Activated CD8-positive, alpha-beta memory T cell treated with anti-CD3 and anti-CD28 coated beads for 36 hours (primary cell): ENCODE measurements around the gene PTPRN2. TPM values are rescaled to one million over a fixed set of nuclear protein-coding genes. Genes with fewer than 3 reads are reported as not detected.

Experiments
- CTCF ChIA-PET: fragments of 350-600 bp; sonication (Branson Sonifier 250); formaldehyde crosslinking; loops from one replicate; lab custom pipeline; 2021; ENCODE audit warnings: antibody characterized with exemption; lab: Charles Lee
- POLR2A ChIA-PET: fragments of 350-600 bp; sonication (Branson Sonifier 250); formaldehyde crosslinking; loops from one replicate; lab custom pipeline; 2021; ENCODE audit warnings: antibody characterized with exemption; lab: Charles Lee
- total RNA-seq, 2 experiments: library from RNA; stranded (reverse); gene quantifications; one replicate each; pipeline ENCODE4 v1.2.3, GENCODE V29; 2021

Gene PTPRN2
- total RNA-seq, 2 experiments from 2014 or later = 0.36 to 0.44 TPM

- CTCF ChIA-PET = no interaction called here
- POLR2A ChIA-PET = no interaction called here
Measured at GRCh38 chr7:157658851-157659412, 928.7 kb downstream of the PTPRN2 start.

GRCh38 chr7:157657741-157658740 lies 929.6 kb downstream of the PTPRN2 start:
- ChIA-PET POLR2A (no interaction called here), CTCF (no interaction called here)

- ChIA-PET POLR2A (no interaction called here), CTCF (no interaction called here)
Measured at GRCh38 chr7:157656195-157656769, 931.3 kb downstream of the PTPRN2 start.

GRCh38 chr7:157654350-157654749 lies 933.3 kb downstream of the PTPRN2 start:
- POLR2A ChIA-PET = no interaction called here
- CTCF ChIA-PET = no interaction called here

GRCh38 chr7:157653827-157654207 lies 933.8 kb downstream of the PTPRN2 start:
- POLR2A ChIA-PET = no interaction called here
- CTCF ChIA-PET = no interaction called here

GRCh38 chr7:157652954-157653826 lies 934.4 kb downstream of the PTPRN2 start:
- CTCF ChIA-PET = no interaction called here
- POLR2A ChIA-PET = no interaction called here

GRCh38 chr7:157652161-157652953 lies 935.3 kb downstream of the PTPRN2 start:
- ChIA-PET CTCF (no interaction called here), POLR2A (no interaction called here)

GRCh38 chr7:157651366-157652160 lies 936.1 kb downstream of the PTPRN2 start:
- ChIA-PET CTCF (no interaction called here), POLR2A (no interaction called here)

- CTCF ChIA-PET = no interaction called here
- POLR2A ChIA-PET = no interaction called here
Measured at GRCh38 chr7:157650801-157651200, 936.8 kb downstream of the PTPRN2 start.

GRCh38 chr7:157650131-157650631 lies 937.4 kb downstream of the PTPRN2 start:
- ChIA-PET CTCF (no interaction called here), POLR2A (no interaction called here)

- POLR2A ChIA-PET = no interaction called here
- CTCF ChIA-PET = no interaction called here
Measured at GRCh38 chr7:157646551-157646950, 941.1 kb downstream of the PTPRN2 start.

- ChIA-PET POLR2A (no interaction called here), CTCF (no interaction called here)
Measured at GRCh38 chr7:157645539-157645938, 942.1 kb downstream of the PTPRN2 start.

- CTCF ChIA-PET = no interaction called here
- POLR2A ChIA-PET = no interaction called here
Measured at GRCh38 chr7:157644946-157645345, 942.7 kb downstream of the PTPRN2 start.

- ChIA-PET CTCF (no interaction called here), POLR2A (no interaction called here)
Measured at GRCh38 chr7:157643525-157643970, 944.1 kb downstream of the PTPRN2 start.

- ChIA-PET CTCF (interaction anchor here (0.7 kb wide), 1 partner anchor 216 kb away, joined by 4 read pairs; no protein-coding TSS in a partner anchor), POLR2A (no interaction called here)
Measured at GRCh38 chr7:157641866-157642265, 945.8 kb downstream of the PTPRN2 start.

GRCh38 chr7:157640144-157640543 lies 947.5 kb downstream of the PTPRN2 start:
- ChIA-PET POLR2A (no interaction called here), CTCF (no interaction called here)

GRCh38 chr7:157638563-157638962 lies 949.1 kb downstream of the PTPRN2 start:
- ChIA-PET POLR2A (no interaction called here), CTCF (no interaction called here)
